ENCODE results near the gene MFNG.
A peak's percentile ranks its signal among the peaks of the same experiment; 100 is the strongest.

The MFNG gene

GRCh38 chr22:37535159-37535558 is 49.0 kb upstream of the MFNG start:
- Histone ChIP-seq H3K4me3 (ENCODE audit: low read depth, low read length) (no peak overlapping the region), H3K9me3 (ENCODE audit: control insufficient read depth, insufficient read depth, low read depth, low read length) (no peaks in the 10 kb centered on the region), H3K27ac (ENCODE audit: extremely low read depth, low read depth, low read length) (no peak overlapping the region), H3K36me3 (ENCODE audit: control insufficient read depth in 2 of 2, insufficient read depth in 1 of 2, low read length in 2 of 2) (no peaks in the 10 kb centered on the region), H3K4me1 (ENCODE audit: control insufficient read depth, insufficient read depth, low read length) (peaks cover 5% of the 10 kb centered on the region)
- TF ChIP-seq ZNF121 (tag by site-specific recombination; IDR thresholded peaks at IDR 0.05) (0 out of 2 replicates have a peak, but pooled peaks have one; percentile 61), ZNF791 (tag by site-specific recombination; IDR thresholded peaks at IDR 0.05) (no peak), GLIS2 (tag by site-specific recombination; IDR thresholded peaks at IDR 0.05) (no peak), ZFP37 (tag by site-specific recombination; IDR thresholded peaks at IDR 0.05) (no peak), ZNF19 (tag by site-specific recombination; IDR thresholded peaks at IDR 0.05; ENCODE audit: low read depth) (no peak)
- TF ChIP-seq, protein P1, sequence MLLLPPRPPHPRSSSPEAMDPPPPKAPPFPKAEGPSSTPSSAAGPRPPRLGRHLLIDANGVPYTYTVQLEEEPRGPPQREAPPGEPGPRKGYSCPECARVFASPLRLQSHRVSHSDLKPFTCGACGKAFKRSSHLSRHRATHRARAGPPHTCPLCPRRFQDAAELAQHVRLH (tag by site-specific recombination; IDR thresholded peaks at IDR 0.05) = no peak
- ChIA-PET POLR2A (no interaction called here), CTCF (interaction anchor here (1.9 to 2.7 kb wide), 2 partner anchors 9 to 57 kb away, joined by 6 to 11 read pairs; no protein-coding TSS in a partner anchor)

GRCh38 chr22:37534445-37534844 is 48.3 kb upstream of the MFNG start:
- H3K36me3 ChIP-seq (ENCODE audit: control insufficient read depth in 2 of 2, insufficient read depth in 1 of 2, low read length in 2 of 2) = no peaks in the 10 kb centered on the region
- H3K4me3 ChIP-seq (ENCODE audit: low read depth, low read length) = no peak overlapping the region
- ChIA-PET POLR2A (interaction anchor here (1.3 kb wide), 1 partner anchor 36 kb away, joined by 4 read pairs; no protein-coding TSS in a partner anchor), CTCF (interaction anchor here (1.1 to 2.7 kb wide), 5 partner anchors 10 to 274 kb away, joined by 3 to 11 read pairs (median 4); no protein-coding TSS in a partner anchor)
- H3K27ac ChIP-seq (ENCODE audit: extremely low read depth, low read depth, low read length) = no peak overlapping the region
- H3K4me1 ChIP-seq (ENCODE audit: control insufficient read depth, insufficient read depth, low read length) = peaks cover 5% of the 10 kb centered on the region
- no peaks in the 10 kb centered on the region for H3K9me3 ChIP-seq (ENCODE audit: control insufficient read depth, insufficient read depth, low read depth, low read length)
- TF ChIP-seq ZNF76 (tag by site-specific recombination; IDR thresholded peaks at IDR 0.05; ENCODE audit: borderline replicate concordance, low read depth) = no peak
- no peak for TF ChIP-seq KLF9 (tag by site-specific recombination; IDR thresholded peaks at IDR 0.05; ENCODE audit: low read depth)
- TF ChIP-seq ZNF202 (tag by site-specific recombination; IDR thresholded peaks at IDR 0.05; ENCODE audit: borderline replicate concordance) = no peak
- TF ChIP-seq, protein P2, sequence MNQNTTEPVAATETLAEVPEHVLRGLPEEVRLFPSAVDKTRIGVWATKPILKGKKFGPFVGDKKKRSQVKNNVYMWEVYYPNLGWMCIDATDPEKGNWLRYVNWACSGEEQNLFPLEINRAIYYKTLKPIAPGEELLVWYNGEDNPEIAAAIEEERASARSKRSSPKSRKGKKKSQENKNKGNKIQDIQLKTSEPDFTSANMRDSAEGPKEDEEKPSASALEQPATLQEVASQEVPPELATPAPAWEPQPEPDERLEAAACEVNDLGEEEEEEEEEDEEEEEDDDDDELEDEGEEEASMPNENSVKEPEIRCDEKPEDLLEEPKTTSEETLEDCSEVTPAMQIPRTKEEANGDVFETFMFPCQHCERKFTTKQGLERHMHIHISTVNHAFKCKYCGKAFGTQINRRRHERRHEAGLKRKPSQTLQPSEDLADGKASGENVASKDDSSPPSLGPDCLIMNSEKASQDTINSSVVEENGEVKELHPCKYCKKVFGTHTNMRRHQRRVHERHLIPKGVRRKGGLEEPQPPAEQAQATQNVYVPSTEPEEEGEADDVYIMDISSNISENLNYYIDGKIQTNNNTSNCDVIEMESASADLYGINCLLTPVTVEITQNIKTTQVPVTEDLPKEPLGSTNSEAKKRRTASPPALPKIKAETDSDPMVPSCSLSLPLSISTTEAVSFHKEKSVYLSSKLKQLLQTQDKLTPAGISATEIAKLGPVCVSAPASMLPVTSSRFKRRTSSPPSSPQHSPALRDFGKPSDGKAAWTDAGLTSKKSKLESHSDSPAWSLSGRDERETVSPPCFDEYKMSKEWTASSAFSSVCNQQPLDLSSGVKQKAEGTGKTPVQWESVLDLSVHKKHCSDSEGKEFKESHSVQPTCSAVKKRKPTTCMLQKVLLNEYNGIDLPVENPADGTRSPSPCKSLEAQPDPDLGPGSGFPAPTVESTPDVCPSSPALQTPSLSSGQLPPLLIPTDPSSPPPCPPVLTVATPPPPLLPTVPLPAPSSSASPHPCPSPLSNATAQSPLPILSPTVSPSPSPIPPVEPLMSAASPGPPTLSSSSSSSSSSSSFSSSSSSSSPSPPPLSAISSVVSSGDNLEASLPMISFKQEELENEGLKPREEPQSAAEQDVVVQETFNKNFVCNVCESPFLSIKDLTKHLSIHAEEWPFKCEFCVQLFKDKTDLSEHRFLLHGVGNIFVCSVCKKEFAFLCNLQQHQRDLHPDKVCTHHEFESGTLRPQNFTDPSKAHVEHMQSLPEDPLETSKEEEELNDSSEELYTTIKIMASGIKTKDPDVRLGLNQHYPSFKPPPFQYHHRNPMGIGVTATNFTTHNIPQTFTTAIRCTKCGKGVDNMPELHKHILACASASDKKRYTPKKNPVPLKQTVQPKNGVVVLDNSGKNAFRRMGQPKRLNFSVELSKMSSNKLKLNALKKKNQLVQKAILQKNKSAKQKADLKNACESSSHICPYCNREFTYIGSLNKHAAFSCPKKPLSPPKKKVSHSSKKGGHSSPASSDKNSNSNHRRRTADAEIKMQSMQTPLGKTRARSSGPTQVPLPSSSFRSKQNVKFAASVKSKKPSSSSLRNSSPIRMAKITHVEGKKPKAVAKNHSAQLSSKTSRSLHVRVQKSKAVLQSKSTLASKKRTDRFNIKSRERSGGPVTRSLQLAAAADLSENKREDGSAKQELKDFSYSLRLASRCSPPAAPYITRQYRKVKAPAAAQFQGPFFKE (tag by site-specific recombination; IDR thresholded peaks at IDR 0.05; ENCODE audit: borderline replicate concordance) = no peak
- no peak for TF ChIP-seq SETDB1 (IDR thresholded peaks at IDR 0.05; ENCODE audit: insufficient read length, low read length)
- TF ChIP-seq ZNF280D (tag by site-specific recombination; IDR thresholded peaks at IDR 0.05) = no peak
- TF ChIP-seq ZNF654 (tag by site-specific recombination; IDR thresholded peaks at IDR 0.05; ENCODE audit: low read depth) = no peak
- TF ChIP-seq SCRT2 (tag by site-specific recombination; IDR thresholded peaks at IDR 0.05) = no peak
- TF ChIP-seq ZNF354C (tag by site-specific recombination; IDR thresholded peaks at IDR 0.05; ENCODE audit: borderline replicate concordance, low read depth) = no peak
- no peak for TF ChIP-seq ZNF561 (tag by site-specific recombination; IDR thresholded peaks at IDR 0.05; ENCODE audit: borderline replicate concordance)
- no peak for TF ChIP-seq ZNF404 (tag by site-specific recombination; IDR thresholded peaks at IDR 0.05)
- no peak for TF ChIP-seq ZNF639 (tag by site-specific recombination; IDR thresholded peaks at IDR 0.05)
- TF ChIP-seq ZNF555 (tag by site-specific recombination; conservative IDR thresholded peaks at IDR 0.05) = no peak
- TF ChIP-seq SCRT1 (tag by site-specific recombination; IDR thresholded peaks at IDR 0.05; ENCODE audit: borderline replicate concordance) = no peak
- TF ChIP-seq, protein P3, sequence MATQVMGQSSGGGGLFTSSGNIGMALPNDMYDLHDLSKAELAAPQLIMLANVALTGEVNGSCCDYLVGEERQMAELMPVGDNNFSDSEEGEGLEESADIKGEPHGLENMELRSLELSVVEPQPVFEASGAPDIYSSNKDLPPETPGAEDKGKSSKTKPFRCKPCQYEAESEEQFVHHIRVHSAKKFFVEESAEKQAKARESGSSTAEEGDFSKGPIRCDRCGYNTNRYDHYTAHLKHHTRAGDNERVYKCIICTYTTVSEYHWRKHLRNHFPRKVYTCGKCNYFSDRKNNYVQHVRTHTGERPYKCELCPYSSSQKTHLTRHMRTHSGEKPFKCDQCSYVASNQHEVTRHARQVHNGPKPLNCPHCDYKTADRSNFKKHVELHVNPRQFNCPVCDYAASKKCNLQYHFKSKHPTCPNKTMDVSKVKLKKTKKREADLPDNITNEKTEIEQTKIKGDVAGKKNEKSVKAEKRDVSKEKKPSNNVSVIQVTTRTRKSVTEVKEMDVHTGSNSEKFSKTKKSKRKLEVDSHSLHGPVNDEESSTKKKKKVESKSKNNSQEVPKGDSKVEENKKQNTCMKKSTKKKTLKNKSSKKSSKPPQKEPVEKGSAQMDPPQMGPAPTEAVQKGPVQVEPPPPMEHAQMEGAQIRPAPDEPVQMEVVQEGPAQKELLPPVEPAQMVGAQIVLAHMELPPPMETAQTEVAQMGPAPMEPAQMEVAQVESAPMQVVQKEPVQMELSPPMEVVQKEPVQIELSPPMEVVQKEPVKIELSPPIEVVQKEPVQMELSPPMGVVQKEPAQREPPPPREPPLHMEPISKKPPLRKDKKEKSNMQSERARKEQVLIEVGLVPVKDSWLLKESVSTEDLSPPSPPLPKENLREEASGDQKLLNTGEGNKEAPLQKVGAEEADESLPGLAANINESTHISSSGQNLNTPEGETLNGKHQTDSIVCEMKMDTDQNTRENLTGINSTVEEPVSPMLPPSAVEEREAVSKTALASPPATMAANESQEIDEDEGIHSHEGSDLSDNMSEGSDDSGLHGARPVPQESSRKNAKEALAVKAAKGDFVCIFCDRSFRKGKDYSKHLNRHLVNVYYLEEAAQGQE (tag by site-specific recombination; IDR thresholded peaks at IDR 0.05) = no peak
